SU-DHL-6 (cell line): ENCODE measurements around the gene C1orf198.

Experiments
- H2AFZ ChIP-seq: fragments of 200-600 bp; sonication (generic); 2 replicates; pipeline ENCODE4 v1.6.1; 2014; ENCODE audit warnings: low read depth, mild to moderate bottlenecking, moderate library complexity, mixed read lengths, antibody characterized with exemption, low read length; ENCODE audit not compliant: severe bottlenecking
- H3F3A ChIP-seq: fragments of 200-600 bp; shearing (Covaris generic); 2 replicates; pipeline ENCODE4 v1.6.0; 2016; ENCODE audit warnings: antibody characterized with exemption, mild to moderate bottlenecking; ENCODE audit not compliant: insufficient read depth
- H3K27ac ChIP-seq: fragments of 200-600 bp; sonication (generic); 2 replicates; pipeline ENCODE4 v1.5.1; 2016; ENCODE audit warnings: low read depth, mild to moderate bottlenecking, low read length, moderate library complexity, mixed read lengths
- H3K27me3 ChIP-seq: fragments of 200-600 bp; sonication (generic), shearing (Covaris generic); 2 replicates; pipeline ENCODE4 v1.6.0; 2014; ENCODE audit warnings: mild to moderate bottlenecking, low read length
- H3K36me3 ChIP-seq: fragments of 200-600 bp; sonication (generic); 2 replicates; pipeline ENCODE4 v1.6.1; 2014; ENCODE audit warnings: mild to moderate bottlenecking, low read length, mixed read lengths
- H3K4me2 ChIP-seq: fragments of 300-600, 200-600 bp; shearing (Covaris generic), sonication (generic); 2 replicates; pipeline ENCODE4 v1.6.0; 2014; ENCODE audit warnings: low read length, low read depth, mild to moderate bottlenecking; ENCODE audit not compliant: poor library complexity, severe bottlenecking
- H3K4me3 ChIP-seq: fragments of 200-600 bp; sonication (generic); 2 replicates; pipeline ENCODE4 v1.5.1; 2014; ENCODE audit warnings: antibody characterized with exemption, low read length, mild to moderate bottlenecking, mixed read lengths; ENCODE audit not compliant: insufficient read depth, poor library complexity, severe bottlenecking
- H3K79me2 ChIP-seq: fragments of 200-600 bp; sonication (generic); 2 replicates; pipeline ENCODE4 v1.6.1; 2014; ENCODE audit warnings: mild to moderate bottlenecking, low read length, moderate library complexity; ENCODE audit not compliant: insufficient read depth
- H3K9ac ChIP-seq: fragments of 200-600 bp; sonication (generic); 2 replicates; pipeline ENCODE4 v1.7.0; 2014; ENCODE audit warnings: mild to moderate bottlenecking, low read length
- H3K9me2 ChIP-seq: fragments of 200-600 bp; sonication (generic); replicated peaks from 2 replicates; pipeline ENCODE4 v1.6.1; 2014; ENCODE audit warnings: low read length; ENCODE audit not compliant: insufficient read depth
- H3K9me3 ChIP-seq: fragments of 200-600 bp; sonication (generic); 2 replicates; pipeline ENCODE4 v1.6.1; 2014; ENCODE audit warnings: low read length, mixed read lengths; ENCODE audit not compliant: insufficient read depth
- H4K20me1 ChIP-seq: fragments of 200-600 bp; sonication (generic); 2 replicates; pipeline ENCODE4 v1.6.1; 2014; ENCODE audit warnings: low read depth, mild to moderate bottlenecking, antibody characterized with exemption, low read length, moderate library complexity, mixed read lengths
- EZH2phosphoT487 ChIP-seq: fragments of 200-600 bp; sonication (generic), shearing (Covaris generic); conservative IDR thresholded peaks from 2 replicates; pipeline ENCODE4 v1.6.1; 2018; ENCODE audit warnings: mild to moderate bottlenecking, antibody characterized with exemption, low read length, moderate library complexity, mixed read lengths
- TF ChIP-seq, protein P1 (sequence below): fragments of 200-600 bp; sonication (generic); IDR thresholded peaks from one replicate; pipeline ENCODE4 v1.5.1; 2017; ENCODE audit warnings: antibody characterized with exemption, mild to moderate bottlenecking, low read length, moderate library complexity; ENCODE audit not compliant: insufficient read depth, poor library complexity, severe bottlenecking

C1orf198 gene

GRCh38 chr1:230891413-230891812, 23.1 kb upstream of the C1orf198 start:
- no peak overlapping the region for H2AFZ ChIP-seq

DNA sequence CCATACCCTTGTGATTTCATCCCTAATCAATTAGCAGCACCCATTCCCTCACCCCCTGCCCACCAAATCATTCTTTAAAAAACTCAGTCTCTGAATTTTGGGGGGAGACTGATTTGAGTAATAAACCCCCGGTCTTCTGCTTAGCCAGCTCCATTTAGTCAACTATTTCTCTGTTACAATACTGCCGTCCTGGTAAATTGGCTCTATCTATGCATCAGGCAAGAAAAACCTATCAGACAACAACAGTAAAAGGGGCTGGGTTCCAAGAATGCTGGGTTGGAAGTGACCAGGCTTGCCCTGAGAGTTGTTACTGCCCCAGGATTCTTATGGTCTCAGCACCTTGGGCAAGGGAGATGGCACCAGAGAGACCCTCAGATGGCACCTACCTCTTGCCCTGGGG, 16.3 kb upstream of the C1orf198 start:
- no peaks in the 10 kb centered on the region for H3K36me3 ChIP-seq
- no peaks in the 10 kb centered on the region for H4K20me1 ChIP-seq
- H3K27ac ChIP-seq, result no peak overlapping the region
- H3K4me2 ChIP-seq, result no peak overlapping the region
- H3K27me3 ChIP-seq, result no peaks in the 10 kb centered on the region
- H3F3A ChIP-seq, result no peaks in the 10 kb centered on the region
- H3K79me2 ChIP-seq, result no peaks in the 10 kb centered on the region
- no peak overlapping the region for H3K4me3 ChIP-seq
- no peak overlapping the region for H3K9ac ChIP-seq
- H3K9me2 ChIP-seq, result no peaks in the 10 kb centered on the region
- H3K9me3 ChIP-seq, result no peaks in the 10 kb centered on the region
- H2AFZ ChIP-seq, result no peak overlapping the region
- TF ChIP-seq EZH2phosphoT487, result no peak
- TF ChIP-seq, protein P1, sequence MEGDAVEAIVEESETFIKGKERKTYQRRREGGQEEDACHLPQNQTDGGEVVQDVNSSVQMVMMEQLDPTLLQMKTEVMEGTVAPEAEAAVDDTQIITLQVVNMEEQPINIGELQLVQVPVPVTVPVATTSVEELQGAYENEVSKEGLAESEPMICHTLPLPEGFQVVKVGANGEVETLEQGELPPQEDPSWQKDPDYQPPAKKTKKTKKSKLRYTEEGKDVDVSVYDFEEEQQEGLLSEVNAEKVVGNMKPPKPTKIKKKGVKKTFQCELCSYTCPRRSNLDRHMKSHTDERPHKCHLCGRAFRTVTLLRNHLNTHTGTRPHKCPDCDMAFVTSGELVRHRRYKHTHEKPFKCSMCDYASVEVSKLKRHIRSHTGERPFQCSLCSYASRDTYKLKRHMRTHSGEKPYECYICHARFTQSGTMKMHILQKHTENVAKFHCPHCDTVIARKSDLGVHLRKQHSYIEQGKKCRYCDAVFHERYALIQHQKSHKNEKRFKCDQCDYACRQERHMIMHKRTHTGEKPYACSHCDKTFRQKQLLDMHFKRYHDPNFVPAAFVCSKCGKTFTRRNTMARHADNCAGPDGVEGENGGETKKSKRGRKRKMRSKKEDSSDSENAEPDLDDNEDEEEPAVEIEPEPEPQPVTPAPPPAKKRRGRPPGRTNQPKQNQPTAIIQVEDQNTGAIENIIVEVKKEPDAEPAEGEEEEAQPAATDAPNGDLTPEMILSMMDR, result no peak

More at GRCh38 chr1:230891413-230891812, 23.1 kb upstream of the C1orf198 start:
- Histone ChIP-seq H3K9ac (no peak overlapping the region), H4K20me1 (no peaks in the 10 kb centered on the region), H3K36me3 (no peaks in the 10 kb centered on the region), H3K27me3 (no peaks in the 10 kb centered on the region), H3K9me3 (no peaks in the 10 kb centered on the region), H3F3A (no peaks in the 10 kb centered on the region), H3K79me2 (no peaks in the 10 kb centered on the region), H3K4me3 (no peak overlapping the region), H3K9me2 (no peaks in the 10 kb centered on the region), H3K4me2 (no peak overlapping the region), H3K27ac (no peak overlapping the region)
- no peak for TF ChIP-seq EZH2phosphoT487
- TF ChIP-seq, protein P1, result no peak

DNA sequence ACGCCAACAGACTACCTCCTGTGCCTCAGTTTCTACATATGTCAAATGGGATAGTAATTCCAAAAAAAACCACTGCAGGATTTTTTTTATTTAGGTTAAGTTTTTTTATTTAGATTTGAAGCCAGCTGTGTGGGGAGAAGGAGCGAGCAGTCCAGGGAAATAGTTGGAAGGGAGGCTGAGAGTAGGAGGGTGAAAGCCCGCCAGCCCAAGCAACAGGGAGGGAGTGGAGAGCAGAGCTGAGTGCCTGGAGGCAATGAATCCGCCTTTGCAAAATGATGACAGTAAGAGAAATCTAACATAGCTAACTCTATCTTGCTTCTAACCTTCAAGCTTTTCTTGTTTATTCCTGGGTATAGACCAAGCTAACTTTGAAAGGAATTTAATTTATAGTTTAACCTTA, 15.6 kb upstream of the C1orf198 start:
- H3K27me3 ChIP-seq, result no peaks in the 10 kb centered on the region
- no peak overlapping the region for H3K9ac ChIP-seq
- H3K27ac ChIP-seq, result no peak overlapping the region
- no peaks in the 10 kb centered on the region for H3K9me3 ChIP-seq
- no peak overlapping the region for H3K4me3 ChIP-seq
- TF ChIP-seq, protein P1, result no peak
- TF ChIP-seq EZH2phosphoT487, result no peak
- H3F3A ChIP-seq, result no peaks in the 10 kb centered on the region
- H3K4me2 ChIP-seq, result no peak overlapping the region
- H3K9me2 ChIP-seq, result no peaks in the 10 kb centered on the region
- H3K79me2 ChIP-seq, result no peaks in the 10 kb centered on the region
- H4K20me1 ChIP-seq, result no peaks in the 10 kb centered on the region
- no peak overlapping the region for H2AFZ ChIP-seq
- H3K36me3 ChIP-seq, result no peaks in the 10 kb centered on the region

DNA sequence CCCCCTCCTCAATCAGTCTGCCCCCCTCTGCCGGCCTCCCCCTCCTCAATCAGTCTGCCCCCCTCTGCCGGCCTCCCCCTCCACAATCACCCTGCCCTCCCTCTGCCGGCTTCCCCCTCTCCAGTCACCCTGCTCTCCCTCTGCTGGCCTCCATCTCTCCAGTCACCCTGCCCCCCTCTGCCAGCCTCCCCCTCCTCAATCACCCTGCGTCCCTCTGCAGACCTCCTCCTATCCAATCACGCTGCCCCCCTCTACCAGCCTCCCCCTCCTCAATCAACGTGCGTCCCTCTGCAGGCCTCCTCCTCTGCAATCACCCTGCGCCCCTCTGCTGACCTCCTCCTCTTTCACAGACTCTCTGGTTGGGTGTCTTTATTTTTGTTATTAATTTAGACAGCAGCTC, 11.5 kb upstream of the C1orf198 start:
- no peak overlapping the region for H3K4me3 ChIP-seq
- H3K36me3 ChIP-seq, result no peaks in the 10 kb centered on the region
- no peaks in the 10 kb centered on the region for H3K27me3 ChIP-seq
- TF ChIP-seq, protein P1, result no peak
- TF ChIP-seq EZH2phosphoT487, result no peak
- no peaks in the 10 kb centered on the region for H4K20me1 ChIP-seq
- no peaks in the 10 kb centered on the region for H3K9me3 ChIP-seq
- H3K27ac ChIP-seq, result no peak overlapping the region
- no peaks in the 10 kb centered on the region for H3K9me2 ChIP-seq
- H3F3A ChIP-seq, result no peaks in the 10 kb centered on the region
- no peak overlapping the region for H3K9ac ChIP-seq
- no peak overlapping the region for H2AFZ ChIP-seq
- H3K79me2 ChIP-seq, result no peaks in the 10 kb centered on the region
- H3K4me2 ChIP-seq, result no peak overlapping the region
